GM23338 (cell line): ENCODE measurements around the gene VEPH1. TPM values are rescaled to one million over a fixed set of nuclear protein-coding genes. Genes with fewer than 3 reads are reported as not detected.

Experiments
- ATAC-seq: fragments of 200-7000 bp; cut with Tn5 transposase; 3 replicates; pipeline ENCODE4 v1.9.1; 2020
- DNase-seq: peaks from one replicate; pipeline ENCODE4 v3.0.0-alpha.2; 2015; ENCODE audit warnings: low spot score
- H2AFZ ChIP-seq: fragments of 200-600 bp; sonication (generic); 2 replicates; pipeline ENCODE4 v1.8.0; 2016; ENCODE audit warnings: antibody characterized with exemption, mild to moderate bottlenecking, moderate library complexity
- H3F3A ChIP-seq: fragments of 200-600 bp; sonication (generic); replicated peaks from 2 replicates; pipeline ENCODE4 v1.8.0; 2017; ENCODE audit warnings: antibody characterized with exemption, mixed run types, low read depth
- H3K27ac ChIP-seq: fragments of 200-600 bp; sonication (generic); 2 replicates; pipeline ENCODE4 v1.6.1; 2016; ENCODE audit warnings: low read depth
- H3K27me3 ChIP-seq: fragments of 200-600 bp; sonication (generic); 2 replicates; pipeline ENCODE4 v1.8.0; 2016; ENCODE audit warnings: mild to moderate bottlenecking, mixed run types, moderate library complexity; ENCODE audit not compliant: insufficient read depth
- H3K36me3 ChIP-seq: fragments of 200-600 bp; sonication (generic); 2 replicates; pipeline ENCODE4 v1.8.0; 2016; ENCODE audit warnings: mild to moderate bottlenecking; ENCODE audit not compliant: insufficient read depth
- H3K4me1 ChIP-seq: fragments of 200-600 bp; sonication (generic); 2 replicates; pipeline ENCODE4 v1.8.0; 2016; ENCODE audit warnings: mild to moderate bottlenecking, moderate library complexity; ENCODE audit not compliant: insufficient read depth
- H3K4me2 ChIP-seq: fragments of 200-600 bp; sonication (generic); 2 replicates; pipeline ENCODE4 v1.7.1; 2017; ENCODE audit warnings: mixed run types
- H3K4me3 ChIP-seq: fragments of 200-600 bp; sonication (generic); 2 replicates; pipeline ENCODE4 v1.6.1; 2016; ENCODE audit warnings: mixed run types
- H3K79me2 ChIP-seq: fragments of 200-600 bp; sonication (generic); replicated peaks from 2 replicates; pipeline ENCODE4 v1.8.0; 2017; ENCODE audit warnings: mild to moderate bottlenecking; ENCODE audit not compliant: insufficient read depth
- H3K9me2 ChIP-seq: fragments of 200-600 bp; sonication (generic); 2 replicates; pipeline ENCODE4 v1.8.0; 2017; ENCODE audit not compliant: insufficient read depth
- H4K20me1 ChIP-seq: fragments of 200-600 bp; sonication (generic); replicated peaks from 2 replicates; pipeline ENCODE4 v1.8.0; 2017; ENCODE audit warnings: mild to moderate bottlenecking; ENCODE audit not compliant: insufficient read depth
- H3K27ac Mint-ChIP-seq: 2 replicates; pipeline ENCODE4 v1.8.0; 2020; ENCODE audit warnings: inconsistent platforms, mild to moderate bottlenecking, moderate library complexity, mixed read lengths
- H3K27me3 Mint-ChIP-seq: 3 replicates; pipeline ENCODE4 v1.8.0; 2022; ENCODE audit warnings: low read depth, mild to moderate bottlenecking, moderate library complexity, mixed read lengths, inconsistent platforms; ENCODE audit not compliant: insufficient read depth, poor library complexity
- H3K36me3 Mint-ChIP-seq: 3 replicates; pipeline ENCODE4 v1.8.0; 2021; ENCODE audit warnings: low read depth, mild to moderate bottlenecking, inconsistent platforms, moderate library complexity, mixed read lengths
- H3K4me1 Mint-ChIP-seq: 3 replicates; pipeline ENCODE4 v1.8.0; 2020; ENCODE audit warnings: mild to moderate bottlenecking, inconsistent platforms, mixed read lengths
- H3K4me3 Mint-ChIP-seq: 3 replicates; pipeline ENCODE4 v1.8.0; 2021; ENCODE audit warnings: moderate library complexity, mild to moderate bottlenecking, inconsistent platforms, mixed read lengths
- H3K9me3 Mint-ChIP-seq: 3 replicates; pipeline ENCODE4 v1.8.0; 2020; ENCODE audit warnings: moderate library complexity, mild to moderate bottlenecking, inconsistent platforms, mixed read lengths
- EZH2 ChIP-seq: fragments of 200-600 bp; sonication (generic); IDR thresholded peaks from one replicate; pipeline ENCODE4 v1.8.0; 2017; ENCODE audit warnings: antibody characterized with exemption, mild to moderate bottlenecking, low read depth; ENCODE audit not compliant: unreplicated experiment
- EZH2phosphoT487 ChIP-seq: fragments of 200-600 bp; sonication (generic); IDR thresholded peaks from one replicate; pipeline ENCODE4 v1.8.1; 2018; ENCODE audit warnings: antibody characterized with exemption; ENCODE audit not compliant: unreplicated experiment
- JUNB ChIP-seq: IDR thresholded peaks from one replicate; pipeline ENCODE4 v1.6.1; 2016; ENCODE audit warnings: antibody characterized with exemption; ENCODE audit not compliant: unreplicated experiment
- NANOG ChIP-seq: IDR thresholded peaks from 2 replicates; pipeline ENCODE4 v1.6.1; 2016; ENCODE audit warnings: antibody characterized with exemption, borderline replicate concordance
- POLR2AphosphoS5 ChIP-seq: IDR thresholded peaks from 2 replicates; pipeline ENCODE4 v1.6.1; 2016; ENCODE audit warnings: antibody characterized with exemption, low read depth
- STAT1 ChIP-seq: IDR thresholded peaks from one replicate; pipeline ENCODE4 v1.6.1; 2016; ENCODE audit warnings: antibody characterized with exemption; ENCODE audit not compliant: unreplicated experiment
- ZNF331 ChIP-seq: fragments of 250-450 bp; sonication (Bioruptor Pico); IDR thresholded peaks from 2 replicates; pipeline ENCODE4 v1.5.0; 2020; ENCODE audit warnings: low read depth, mild to moderate bottlenecking, moderate library complexity
- polyA plus RNA-seq: library from polyadenylated mRNA; unstranded; fragments of >200 nt; fragmentation: Nextera tagmentation; extraction: Ambion mirVana; gene quantifications from 2 replicates; pipeline ENCODE4 v1.2.1, GENCODE V29; 2016
- total RNA-seq: library from RNA; depleted of rRNA; stranded (reverse); fragments of >200 nt; shearing (Covaris generic); gene quantifications from 2 replicates; pipeline ENCODE4 v1.2.3, GENCODE V29; 2014
- TF ChIP-seq, protein P1 (sequence below): IDR thresholded peaks from 2 replicates; pipeline ENCODE4 v1.6.1; 2016; ENCODE audit warnings: antibody characterized with exemption
- TF ChIP-seq, protein P2 (sequence below): fragments of 250-450 bp; sonication (Bioruptor Pico); IDR thresholded peaks from 2 replicates; pipeline ENCODE4 v1.5.0; 2020; ENCODE audit warnings: mild to moderate bottlenecking, moderate library complexity
- TF ChIP-seq, protein P3 (sequence below), 2 experiments: fragments of 200-600 bp in 1 of 2; sonication (generic) in 1 of 2; conservative IDR thresholded peaks; 2 replicates each; pipeline versions ENCODE4 v1.5.1 to v1.6.1; 2016 to 2017; ENCODE audit warnings: antibody characterized with exemption in 2 of 2, low read depth in 2 of 2, mild to moderate bottlenecking in 2 of 2, moderate library complexity in 1 of 2
- TF ChIP-seq, protein P4 (sequence below): IDR thresholded peaks from one replicate; pipeline ENCODE4 v1.6.1; 2018; ENCODE audit warnings: antibody characterized with exemption; ENCODE audit not compliant: unreplicated experiment

VEPH1 gene
- total and polyA plus RNA-seq, 2 experiments from 2014 or later: 15.4 to 33.8 TPM

DNA sequence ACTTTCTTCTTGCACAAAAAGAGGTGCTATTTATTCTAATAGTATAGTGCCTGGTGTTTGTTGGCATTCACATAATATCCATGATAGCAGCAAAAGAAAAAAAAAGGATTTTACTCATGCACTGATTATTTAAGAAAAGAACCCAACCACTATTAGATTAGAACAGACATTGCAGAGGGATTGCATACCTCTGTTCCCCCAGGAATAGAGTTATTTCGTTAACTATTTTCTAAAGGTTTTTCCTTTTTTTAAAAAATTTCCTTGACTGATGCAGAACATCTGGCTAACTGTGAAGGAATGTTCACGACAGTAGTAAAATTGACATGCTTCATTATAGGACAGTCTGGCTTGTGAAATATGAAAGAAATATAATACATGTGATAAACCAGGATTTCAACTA, 203.1 kb downstream of the VEPH1 start (continued):
- TF ChIP-seq, protein P1, sequence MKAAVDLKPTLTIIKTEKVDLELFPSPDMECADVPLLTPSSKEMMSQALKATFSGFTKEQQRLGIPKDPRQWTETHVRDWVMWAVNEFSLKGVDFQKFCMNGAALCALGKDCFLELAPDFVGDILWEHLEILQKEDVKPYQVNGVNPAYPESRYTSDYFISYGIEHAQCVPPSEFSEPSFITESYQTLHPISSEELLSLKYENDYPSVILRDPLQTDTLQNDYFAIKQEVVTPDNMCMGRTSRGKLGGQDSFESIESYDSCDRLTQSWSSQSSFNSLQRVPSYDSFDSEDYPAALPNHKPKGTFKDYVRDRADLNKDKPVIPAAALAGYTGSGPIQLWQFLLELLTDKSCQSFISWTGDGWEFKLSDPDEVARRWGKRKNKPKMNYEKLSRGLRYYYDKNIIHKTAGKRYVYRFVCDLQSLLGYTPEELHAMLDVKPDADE: no peak
- no peak for TF ChIP-seq STAT1

DNA sequence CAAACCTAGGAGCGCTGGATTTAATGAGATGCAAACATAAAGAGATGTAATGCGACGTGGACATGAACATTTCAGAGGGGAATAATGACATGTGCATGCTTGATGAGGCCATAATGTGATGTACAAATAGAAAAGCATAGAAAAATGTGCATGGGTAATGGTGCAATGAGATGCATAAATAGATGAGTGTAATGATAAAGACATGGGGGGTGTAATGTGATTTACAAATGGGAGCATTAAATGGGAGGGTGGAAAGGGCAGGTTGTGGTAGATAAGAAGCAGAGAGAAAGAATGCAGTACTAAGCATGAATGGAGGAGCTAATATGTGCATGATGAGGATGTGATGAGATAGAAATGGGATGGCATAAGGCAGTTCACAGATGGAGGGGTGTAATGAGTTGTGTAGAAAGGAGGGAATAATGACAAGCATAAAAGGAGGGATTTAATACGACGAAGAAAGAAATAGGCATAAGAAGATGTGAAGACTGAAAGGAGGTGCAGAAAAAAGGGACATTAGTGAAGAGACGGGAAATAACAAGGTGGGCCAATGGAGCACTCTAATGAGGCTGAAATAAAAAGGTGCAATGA, 205.8 kb downstream of the VEPH1 start:
- no peak overlapping the region for H3K4me2 ChIP-seq
- no peaks in the 10 kb centered on the region for H4K20me1 ChIP-seq
- no peaks in the 10 kb centered on the region for H3K79me2 ChIP-seq
- no peak overlapping the region for H3K27ac ChIP-seq
- no peaks in the 10 kb centered on the region for H3K9me3 Mint-ChIP-seq
- H3K36me3 Mint-ChIP-seq: no peaks in the 10 kb centered on the region
- H3K4me1 ChIP-seq: peaks cover 9% of the 10 kb centered on the region
- H3K36me3 ChIP-seq: no peaks in the 10 kb centered on the region
- no peaks in the 10 kb centered on the region for H3F3A ChIP-seq
- no peak overlapping the region for H3K4me3 Mint-ChIP-seq
- DNase-seq (no peak), ATAC-seq (no peak)
- H3K27ac Mint-ChIP-seq: no peak overlapping the region
- H3K9me2 ChIP-seq: no peaks in the 10 kb centered on the region; the same call in none of the 2 replicates
- H3K4me3 ChIP-seq: no peak overlapping the region
- H3K4me1 Mint-ChIP-seq: peaks cover 14% of the 10 kb centered on the region
- no peaks in the 10 kb centered on the region for H3K27me3 ChIP-seq
- no peak overlapping the region for H2AFZ ChIP-seq
- H3K27me3 Mint-ChIP-seq: peaks cover 1% of the 10 kb centered on the region
- TF ChIP-seq, protein P2, sequence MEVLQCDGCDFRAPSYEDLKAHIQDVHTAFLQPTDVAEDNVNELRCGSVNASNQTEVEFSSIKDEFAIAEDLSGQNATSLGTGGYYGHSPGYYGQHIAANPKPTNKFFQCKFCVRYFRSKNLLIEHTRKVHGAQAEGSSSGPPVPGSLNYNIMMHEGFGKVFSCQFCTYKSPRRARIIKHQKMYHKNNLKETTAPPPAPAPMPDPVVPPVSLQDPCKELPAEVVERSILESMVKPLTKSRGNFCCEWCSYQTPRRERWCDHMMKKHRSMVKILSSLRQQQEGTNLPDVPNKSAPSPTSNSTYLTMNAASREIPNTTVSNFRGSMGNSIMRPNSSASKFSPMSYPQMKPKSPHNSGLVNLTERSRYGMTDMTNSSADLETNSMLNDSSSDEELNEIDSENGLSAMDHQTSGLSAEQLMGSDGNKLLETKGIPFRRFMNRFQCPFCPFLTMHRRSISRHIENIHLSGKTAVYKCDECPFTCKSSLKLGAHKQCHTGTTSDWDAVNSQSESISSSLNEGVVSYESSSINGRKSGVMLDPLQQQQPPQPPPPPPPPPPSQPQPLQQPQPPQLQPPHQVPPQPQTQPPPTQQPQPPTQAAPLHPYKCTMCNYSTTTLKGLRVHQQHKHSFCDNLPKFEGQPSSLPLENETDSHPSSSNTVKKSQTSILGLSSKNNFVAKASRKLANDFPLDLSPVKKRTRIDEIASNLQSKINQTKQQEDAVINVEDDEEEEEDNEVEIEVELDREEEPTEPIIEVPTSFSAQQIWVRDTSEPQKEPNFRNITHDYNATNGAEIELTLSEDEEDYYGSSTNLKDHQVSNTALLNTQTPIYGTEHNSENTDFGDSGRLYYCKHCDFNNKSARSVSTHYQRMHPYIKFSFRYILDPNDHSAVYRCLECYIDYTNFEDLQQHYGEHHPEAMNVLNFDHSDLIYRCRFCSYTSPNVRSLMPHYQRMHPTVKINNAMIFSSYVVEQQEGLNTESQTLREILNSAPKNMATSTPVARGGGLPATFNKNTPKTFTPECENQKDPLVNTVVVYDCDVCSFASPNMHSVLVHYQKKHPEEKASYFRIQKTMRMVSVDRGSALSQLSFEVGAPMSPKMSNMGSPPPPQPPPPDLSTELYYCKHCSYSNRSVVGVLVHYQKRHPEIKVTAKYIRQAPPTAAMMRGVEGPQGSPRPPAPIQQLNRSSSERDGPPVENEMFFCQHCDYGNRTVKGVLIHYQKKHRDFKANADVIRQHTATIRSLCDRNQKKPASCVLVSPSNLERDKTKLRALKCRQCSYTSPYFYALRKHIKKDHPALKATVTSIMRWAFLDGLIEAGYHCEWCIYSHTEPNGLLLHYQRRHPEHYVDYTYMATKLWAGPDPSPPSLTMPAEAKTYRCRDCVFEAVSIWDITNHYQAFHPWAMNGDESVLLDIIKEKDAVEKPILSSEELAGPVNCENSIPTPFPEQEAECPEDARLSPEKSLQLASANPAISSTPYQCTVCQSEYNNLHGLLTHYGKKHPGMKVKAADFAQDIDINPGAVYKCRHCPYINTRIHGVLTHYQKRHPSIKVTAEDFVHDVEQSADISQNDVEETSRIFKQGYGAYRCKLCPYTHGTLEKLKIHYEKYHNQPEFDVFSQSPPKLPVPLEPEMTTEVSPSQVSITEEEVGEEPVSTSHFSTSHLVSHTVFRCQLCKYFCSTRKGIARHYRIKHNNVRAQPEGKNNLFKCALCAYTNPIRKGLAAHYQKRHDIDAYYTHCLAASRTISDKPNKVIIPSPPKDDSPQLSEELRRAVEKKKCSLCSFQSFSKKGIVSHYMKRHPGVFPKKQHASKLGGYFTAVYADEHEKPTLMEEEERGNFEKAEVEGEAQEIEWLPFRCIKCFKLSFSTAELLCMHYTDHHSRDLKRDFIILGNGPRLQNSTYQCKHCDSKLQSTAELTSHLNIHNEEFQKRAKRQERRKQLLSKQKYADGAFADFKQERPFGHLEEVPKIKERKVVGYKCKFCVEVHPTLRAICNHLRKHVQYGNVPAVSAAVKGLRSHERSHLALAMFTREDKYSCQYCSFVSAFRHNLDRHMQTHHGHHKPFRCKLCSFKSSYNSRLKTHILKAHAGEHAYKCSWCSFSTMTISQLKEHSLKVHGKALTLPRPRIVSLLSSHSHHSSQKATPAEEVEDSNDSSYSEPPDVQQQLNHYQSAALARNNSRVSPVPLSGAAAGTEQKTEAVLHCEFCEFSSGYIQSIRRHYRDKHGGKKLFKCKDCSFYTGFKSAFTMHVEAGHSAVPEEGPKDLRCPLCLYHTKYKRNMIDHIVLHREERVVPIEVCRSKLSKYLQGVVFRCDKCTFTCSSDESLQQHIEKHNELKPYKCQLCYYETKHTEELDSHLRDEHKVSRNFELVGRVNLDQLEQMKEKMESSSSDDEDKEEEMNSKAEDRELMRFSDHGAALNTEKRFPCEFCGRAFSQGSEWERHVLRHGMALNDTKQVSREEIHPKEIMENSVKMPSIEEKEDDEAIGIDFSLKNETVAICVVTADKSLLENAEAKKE: no peak
- no peak for TF ChIP-seq POLR2AphosphoS5
- TF ChIP-seq, protein P3, sequence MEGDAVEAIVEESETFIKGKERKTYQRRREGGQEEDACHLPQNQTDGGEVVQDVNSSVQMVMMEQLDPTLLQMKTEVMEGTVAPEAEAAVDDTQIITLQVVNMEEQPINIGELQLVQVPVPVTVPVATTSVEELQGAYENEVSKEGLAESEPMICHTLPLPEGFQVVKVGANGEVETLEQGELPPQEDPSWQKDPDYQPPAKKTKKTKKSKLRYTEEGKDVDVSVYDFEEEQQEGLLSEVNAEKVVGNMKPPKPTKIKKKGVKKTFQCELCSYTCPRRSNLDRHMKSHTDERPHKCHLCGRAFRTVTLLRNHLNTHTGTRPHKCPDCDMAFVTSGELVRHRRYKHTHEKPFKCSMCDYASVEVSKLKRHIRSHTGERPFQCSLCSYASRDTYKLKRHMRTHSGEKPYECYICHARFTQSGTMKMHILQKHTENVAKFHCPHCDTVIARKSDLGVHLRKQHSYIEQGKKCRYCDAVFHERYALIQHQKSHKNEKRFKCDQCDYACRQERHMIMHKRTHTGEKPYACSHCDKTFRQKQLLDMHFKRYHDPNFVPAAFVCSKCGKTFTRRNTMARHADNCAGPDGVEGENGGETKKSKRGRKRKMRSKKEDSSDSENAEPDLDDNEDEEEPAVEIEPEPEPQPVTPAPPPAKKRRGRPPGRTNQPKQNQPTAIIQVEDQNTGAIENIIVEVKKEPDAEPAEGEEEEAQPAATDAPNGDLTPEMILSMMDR (conservative IDR thresholded peaks at IDR 0.05; ENCODE audit: low read depth in 2 of 2): no peak
- no peak for TF ChIP-seq NANOG
- no peak for TF ChIP-seq EZH2phosphoT487
- TF ChIP-seq, protein P1: no peak
- no peak for TF ChIP-seq ZNF331 (CRISPR knock-in tag)
- no peak for TF ChIP-seq JUNB
- no peak for TF ChIP-seq STAT1
- TF ChIP-seq EZH2: no peak
- TF ChIP-seq, protein P4, sequence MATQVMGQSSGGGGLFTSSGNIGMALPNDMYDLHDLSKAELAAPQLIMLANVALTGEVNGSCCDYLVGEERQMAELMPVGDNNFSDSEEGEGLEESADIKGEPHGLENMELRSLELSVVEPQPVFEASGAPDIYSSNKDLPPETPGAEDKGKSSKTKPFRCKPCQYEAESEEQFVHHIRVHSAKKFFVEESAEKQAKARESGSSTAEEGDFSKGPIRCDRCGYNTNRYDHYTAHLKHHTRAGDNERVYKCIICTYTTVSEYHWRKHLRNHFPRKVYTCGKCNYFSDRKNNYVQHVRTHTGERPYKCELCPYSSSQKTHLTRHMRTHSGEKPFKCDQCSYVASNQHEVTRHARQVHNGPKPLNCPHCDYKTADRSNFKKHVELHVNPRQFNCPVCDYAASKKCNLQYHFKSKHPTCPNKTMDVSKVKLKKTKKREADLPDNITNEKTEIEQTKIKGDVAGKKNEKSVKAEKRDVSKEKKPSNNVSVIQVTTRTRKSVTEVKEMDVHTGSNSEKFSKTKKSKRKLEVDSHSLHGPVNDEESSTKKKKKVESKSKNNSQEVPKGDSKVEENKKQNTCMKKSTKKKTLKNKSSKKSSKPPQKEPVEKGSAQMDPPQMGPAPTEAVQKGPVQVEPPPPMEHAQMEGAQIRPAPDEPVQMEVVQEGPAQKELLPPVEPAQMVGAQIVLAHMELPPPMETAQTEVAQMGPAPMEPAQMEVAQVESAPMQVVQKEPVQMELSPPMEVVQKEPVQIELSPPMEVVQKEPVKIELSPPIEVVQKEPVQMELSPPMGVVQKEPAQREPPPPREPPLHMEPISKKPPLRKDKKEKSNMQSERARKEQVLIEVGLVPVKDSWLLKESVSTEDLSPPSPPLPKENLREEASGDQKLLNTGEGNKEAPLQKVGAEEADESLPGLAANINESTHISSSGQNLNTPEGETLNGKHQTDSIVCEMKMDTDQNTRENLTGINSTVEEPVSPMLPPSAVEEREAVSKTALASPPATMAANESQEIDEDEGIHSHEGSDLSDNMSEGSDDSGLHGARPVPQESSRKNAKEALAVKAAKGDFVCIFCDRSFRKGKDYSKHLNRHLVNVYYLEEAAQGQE: no peak
